ENCODE measurements around the gene CRTAC1.

CRTAC1 gene

DNA sequence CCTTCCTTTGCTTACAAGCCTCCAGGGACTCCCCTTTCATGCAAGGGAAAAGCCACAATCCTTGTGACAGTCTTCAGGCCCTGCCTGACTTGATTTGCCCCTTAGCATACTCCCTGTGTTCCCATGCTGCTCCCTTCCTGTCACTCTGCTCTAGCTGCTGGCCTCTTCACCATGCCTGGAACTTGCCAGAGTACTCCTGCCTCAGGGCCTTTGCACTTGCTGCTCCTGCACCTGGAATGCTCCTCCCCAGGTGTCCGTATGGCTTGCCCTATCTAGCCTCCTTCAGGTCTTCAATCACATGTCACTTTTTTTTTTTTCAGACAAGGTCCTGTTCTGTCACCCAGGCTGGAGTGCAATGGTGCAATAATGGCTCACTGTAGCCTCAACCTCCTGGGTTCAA is 203.5 kb downstream of the CRTAC1 start:
- no peak for DNase-seq

DNA sequence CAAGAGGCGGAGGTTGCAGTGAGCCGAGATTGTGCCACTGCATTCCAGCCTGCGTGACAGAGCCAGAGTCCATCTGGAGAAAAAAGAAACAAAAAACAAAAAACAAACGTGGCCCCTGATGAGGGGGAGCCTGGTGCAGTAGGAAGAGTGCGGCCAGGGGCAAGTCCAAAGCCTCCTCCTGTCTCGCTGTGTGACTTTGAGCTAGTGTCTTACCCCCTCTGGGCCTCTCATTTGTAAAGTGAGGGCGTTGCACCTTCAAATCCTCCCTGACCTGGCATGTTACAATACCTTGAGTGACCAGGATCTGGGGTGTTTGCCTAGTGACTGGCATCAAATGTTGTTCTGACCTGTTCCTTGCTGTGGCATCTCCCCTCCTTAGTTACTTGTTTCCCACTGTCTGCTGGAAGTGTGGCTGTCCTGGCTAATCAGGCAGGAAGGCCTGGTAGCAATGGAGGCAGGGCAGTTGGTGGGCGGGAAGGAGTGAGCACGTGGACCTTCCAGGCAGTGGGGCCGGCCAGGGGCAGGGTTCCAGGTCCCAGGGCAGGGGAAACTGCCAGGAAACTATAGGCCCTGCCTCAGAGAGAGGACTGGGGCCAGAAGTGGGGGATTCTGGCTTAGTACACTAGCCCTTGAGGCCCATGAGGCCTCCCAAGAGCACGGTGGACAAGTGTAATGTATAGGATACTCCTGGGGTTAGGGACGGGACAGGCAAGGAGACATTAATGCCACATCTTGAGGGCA is 205.2 kb downstream of the CRTAC1 start:
- DNase-seq, result no peak

DNA sequence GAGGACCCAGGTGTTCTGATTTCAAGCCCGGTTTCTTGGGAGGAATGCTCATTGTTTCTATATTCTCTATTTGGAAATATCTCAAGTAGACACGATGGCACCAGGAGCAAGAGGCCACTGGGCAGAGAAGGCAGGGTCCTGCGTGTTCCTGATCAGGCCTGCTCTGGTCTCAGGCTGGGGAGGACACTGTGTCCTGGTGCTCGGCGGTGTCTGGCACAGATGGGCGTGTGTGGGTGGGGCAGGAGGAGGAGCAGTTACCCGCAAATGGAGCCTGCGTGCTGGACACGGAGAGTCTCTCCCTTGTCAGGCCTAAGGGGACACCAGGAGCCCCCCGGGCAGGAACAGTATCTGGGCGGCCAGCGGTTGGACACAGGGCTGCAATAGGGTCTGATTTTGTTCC is 206.7 kb downstream of the CRTAC1 start:
- DNase-seq, result no peak

DNA sequence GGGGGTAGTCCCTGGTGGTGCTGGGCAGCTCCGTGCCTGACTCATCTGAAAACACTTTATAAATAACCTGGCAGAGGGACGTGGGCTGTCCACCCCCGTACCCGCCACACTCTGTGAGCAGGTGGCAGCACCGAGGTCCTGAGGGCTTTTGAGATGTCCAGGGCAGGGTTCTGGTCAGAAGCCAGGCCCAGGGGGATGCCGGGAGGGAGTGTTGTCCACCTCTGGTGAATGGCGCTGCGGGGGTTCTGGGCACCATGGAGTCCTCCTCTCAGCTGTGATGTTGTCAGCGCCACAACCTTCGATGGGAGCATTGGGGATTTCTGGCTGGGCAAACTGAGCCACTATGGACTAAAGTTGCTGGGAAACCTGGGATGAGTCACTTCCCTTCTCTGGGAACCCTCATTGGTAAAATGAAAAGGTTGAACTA is 208.1 kb downstream of the CRTAC1 start:
- DNase-seq, result no peak

DNA sequence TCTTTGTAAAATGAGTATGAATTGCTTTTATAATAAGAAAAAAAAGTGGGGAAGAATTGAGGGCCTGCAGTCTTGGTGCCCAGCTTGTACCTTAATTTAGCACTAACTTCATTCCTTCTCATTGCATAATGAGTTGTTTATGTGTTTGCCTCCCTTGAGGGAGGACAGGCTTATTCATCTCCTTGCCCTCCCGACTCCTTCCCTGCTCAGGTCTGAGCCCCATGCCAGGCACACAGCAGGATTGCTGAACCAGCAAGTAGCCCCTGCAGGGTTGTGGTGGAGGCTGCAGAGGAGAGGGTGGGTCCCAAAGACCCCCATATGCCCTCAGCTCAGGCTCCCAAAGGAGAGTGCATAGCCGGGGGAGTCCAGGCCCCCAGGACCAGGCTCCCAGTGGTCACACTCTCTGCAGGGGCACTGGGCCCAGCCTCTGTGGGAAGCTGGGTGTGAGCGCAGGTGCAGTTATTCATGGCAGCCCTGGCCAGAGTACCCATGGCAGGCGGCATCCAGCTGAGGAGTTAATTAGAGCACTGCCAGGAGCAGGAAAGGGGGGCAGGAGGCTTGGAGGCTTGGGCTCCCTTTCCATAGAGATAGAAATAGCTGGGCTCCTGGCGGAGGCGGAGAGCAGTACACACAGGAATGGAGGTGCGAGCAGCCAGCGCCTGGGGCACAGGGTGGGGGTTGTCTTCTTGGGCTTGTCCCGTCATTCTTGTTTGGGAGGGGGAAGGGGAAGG is 208.9 kb downstream of the CRTAC1 start:
- DNase-seq, result no peak

DNA sequence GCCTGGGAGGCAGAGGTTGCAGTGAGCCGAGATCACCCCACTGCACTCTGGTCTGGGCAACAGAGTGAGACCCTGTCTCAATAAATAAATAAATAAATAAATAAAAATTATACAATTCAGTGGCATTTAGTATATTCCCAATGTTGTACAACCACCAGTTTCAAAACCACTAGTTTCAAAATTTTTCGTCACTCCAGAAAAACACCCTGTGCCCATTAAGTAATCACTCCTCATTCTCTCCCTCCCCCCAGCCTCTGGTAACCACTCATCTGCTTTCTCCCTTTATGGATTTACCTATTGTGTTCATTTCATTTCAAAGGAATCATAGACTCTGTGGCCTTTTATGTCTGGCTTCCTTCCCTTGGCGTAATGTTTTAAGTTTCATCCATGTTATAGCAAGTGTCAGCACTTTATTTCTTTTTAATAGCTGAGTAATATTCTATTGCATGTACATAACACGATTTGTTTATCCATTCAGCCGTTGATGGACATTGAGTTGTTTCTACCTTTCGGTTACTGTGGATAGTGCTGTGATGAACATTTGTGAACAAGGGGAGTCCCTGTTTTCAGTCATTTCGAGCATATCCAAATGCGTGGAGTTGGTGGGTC is 210.2 kb downstream of the CRTAC1 start:
- DNase-seq, result no peak

DNA sequence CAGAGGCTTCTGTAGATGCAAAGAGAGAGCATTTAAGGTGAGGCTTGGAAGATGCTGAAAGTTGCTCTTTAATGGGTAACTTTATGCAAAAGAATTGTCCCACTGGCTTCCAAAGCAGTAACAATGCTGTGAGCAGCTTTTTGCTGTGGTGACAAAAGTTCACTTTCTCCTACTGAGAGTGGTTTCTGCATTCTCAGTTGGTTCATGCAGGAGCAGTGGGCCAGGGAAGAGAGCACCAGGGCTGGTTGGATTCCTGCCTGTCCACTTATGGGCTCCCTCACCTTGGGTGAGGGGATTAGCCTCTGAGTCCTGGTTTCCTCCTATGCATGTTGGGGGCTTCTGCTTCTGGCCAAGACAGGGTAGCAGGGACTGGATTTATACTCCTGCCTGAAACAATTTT is 211.8 kb downstream of the CRTAC1 start:
- no peak for DNase-seq

DNA sequence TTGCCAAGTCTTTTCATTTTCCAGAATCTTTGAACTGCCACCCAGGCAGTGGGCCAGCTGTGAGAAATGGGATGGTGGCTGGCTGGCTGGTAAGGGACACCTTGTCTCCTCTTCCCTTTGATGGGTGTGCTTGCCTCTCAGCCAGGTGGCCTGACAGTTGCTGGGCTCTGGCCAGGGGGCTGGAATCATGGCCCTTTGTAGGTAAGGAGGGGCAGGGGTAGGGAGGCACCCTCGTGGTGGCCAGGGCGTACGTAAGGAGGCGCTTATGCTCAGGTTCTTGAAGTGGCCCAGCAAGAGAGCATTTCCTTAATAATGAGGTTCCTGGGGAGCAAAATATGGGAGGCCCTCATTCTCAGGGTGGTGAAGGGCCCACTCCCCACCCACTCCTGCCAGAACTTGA is 213.8 kb downstream of the CRTAC1 start:
- DNase-seq, result no peak

Data from bone marrow (tissue), 2 donors.